ENCODE measurements around the gene DHRS11. TPM values are rescaled to one million over a fixed set of nuclear protein-coding genes. Genes with fewer than 3 reads are reported as not detected.

The DHRS11 gene
- total and polyA plus RNA-seq, 2 experiments from 2014 or later: 23.4 to 36.7 TPM

DNA sequence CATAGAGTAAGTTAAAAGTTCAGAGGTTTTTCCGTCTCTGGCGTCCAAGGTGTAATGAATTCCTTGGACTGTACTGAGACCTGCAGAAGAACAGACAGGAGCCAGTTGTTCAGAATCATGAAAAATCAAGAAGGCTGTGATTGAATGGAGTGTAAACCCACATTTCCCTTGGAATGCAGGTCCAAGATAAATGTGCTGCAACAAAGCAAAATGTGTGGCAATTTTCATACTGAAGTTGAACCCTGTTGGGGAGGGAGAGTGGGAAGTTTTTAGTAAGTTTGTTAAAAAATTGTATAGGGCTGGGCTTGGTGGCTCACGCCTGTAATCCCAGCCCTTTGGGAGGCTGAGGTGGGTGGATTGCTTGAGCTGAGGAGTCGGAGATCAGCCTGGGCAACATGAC, 25.6 kb upstream of the DHRS11 start (continued):
- TF ChIP-seq, protein P1, sequence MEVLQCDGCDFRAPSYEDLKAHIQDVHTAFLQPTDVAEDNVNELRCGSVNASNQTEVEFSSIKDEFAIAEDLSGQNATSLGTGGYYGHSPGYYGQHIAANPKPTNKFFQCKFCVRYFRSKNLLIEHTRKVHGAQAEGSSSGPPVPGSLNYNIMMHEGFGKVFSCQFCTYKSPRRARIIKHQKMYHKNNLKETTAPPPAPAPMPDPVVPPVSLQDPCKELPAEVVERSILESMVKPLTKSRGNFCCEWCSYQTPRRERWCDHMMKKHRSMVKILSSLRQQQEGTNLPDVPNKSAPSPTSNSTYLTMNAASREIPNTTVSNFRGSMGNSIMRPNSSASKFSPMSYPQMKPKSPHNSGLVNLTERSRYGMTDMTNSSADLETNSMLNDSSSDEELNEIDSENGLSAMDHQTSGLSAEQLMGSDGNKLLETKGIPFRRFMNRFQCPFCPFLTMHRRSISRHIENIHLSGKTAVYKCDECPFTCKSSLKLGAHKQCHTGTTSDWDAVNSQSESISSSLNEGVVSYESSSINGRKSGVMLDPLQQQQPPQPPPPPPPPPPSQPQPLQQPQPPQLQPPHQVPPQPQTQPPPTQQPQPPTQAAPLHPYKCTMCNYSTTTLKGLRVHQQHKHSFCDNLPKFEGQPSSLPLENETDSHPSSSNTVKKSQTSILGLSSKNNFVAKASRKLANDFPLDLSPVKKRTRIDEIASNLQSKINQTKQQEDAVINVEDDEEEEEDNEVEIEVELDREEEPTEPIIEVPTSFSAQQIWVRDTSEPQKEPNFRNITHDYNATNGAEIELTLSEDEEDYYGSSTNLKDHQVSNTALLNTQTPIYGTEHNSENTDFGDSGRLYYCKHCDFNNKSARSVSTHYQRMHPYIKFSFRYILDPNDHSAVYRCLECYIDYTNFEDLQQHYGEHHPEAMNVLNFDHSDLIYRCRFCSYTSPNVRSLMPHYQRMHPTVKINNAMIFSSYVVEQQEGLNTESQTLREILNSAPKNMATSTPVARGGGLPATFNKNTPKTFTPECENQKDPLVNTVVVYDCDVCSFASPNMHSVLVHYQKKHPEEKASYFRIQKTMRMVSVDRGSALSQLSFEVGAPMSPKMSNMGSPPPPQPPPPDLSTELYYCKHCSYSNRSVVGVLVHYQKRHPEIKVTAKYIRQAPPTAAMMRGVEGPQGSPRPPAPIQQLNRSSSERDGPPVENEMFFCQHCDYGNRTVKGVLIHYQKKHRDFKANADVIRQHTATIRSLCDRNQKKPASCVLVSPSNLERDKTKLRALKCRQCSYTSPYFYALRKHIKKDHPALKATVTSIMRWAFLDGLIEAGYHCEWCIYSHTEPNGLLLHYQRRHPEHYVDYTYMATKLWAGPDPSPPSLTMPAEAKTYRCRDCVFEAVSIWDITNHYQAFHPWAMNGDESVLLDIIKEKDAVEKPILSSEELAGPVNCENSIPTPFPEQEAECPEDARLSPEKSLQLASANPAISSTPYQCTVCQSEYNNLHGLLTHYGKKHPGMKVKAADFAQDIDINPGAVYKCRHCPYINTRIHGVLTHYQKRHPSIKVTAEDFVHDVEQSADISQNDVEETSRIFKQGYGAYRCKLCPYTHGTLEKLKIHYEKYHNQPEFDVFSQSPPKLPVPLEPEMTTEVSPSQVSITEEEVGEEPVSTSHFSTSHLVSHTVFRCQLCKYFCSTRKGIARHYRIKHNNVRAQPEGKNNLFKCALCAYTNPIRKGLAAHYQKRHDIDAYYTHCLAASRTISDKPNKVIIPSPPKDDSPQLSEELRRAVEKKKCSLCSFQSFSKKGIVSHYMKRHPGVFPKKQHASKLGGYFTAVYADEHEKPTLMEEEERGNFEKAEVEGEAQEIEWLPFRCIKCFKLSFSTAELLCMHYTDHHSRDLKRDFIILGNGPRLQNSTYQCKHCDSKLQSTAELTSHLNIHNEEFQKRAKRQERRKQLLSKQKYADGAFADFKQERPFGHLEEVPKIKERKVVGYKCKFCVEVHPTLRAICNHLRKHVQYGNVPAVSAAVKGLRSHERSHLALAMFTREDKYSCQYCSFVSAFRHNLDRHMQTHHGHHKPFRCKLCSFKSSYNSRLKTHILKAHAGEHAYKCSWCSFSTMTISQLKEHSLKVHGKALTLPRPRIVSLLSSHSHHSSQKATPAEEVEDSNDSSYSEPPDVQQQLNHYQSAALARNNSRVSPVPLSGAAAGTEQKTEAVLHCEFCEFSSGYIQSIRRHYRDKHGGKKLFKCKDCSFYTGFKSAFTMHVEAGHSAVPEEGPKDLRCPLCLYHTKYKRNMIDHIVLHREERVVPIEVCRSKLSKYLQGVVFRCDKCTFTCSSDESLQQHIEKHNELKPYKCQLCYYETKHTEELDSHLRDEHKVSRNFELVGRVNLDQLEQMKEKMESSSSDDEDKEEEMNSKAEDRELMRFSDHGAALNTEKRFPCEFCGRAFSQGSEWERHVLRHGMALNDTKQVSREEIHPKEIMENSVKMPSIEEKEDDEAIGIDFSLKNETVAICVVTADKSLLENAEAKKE (CRISPR knock-in tag; IDR thresholded peaks at IDR 0.05): no peak
- TF ChIP-seq EZH2phosphoT487 (IDR thresholded peaks at IDR 0.05; ENCODE audit: unreplicated experiment) (no peak), EZH2 (IDR thresholded peaks at IDR 0.05; ENCODE audit: low read depth, unreplicated experiment) (no peak), CREB1 (CRISPR knock-in tag; IDR thresholded peaks at IDR 0.05; ENCODE audit: low read depth) (no peak), ZNF331 (CRISPR knock-in tag; IDR thresholded peaks at IDR 0.05; ENCODE audit: low read depth) (no peak), JUNB (IDR thresholded peaks at IDR 0.05; ENCODE audit: unreplicated experiment) (no peak)
- TF ChIP-seq, protein P2, sequence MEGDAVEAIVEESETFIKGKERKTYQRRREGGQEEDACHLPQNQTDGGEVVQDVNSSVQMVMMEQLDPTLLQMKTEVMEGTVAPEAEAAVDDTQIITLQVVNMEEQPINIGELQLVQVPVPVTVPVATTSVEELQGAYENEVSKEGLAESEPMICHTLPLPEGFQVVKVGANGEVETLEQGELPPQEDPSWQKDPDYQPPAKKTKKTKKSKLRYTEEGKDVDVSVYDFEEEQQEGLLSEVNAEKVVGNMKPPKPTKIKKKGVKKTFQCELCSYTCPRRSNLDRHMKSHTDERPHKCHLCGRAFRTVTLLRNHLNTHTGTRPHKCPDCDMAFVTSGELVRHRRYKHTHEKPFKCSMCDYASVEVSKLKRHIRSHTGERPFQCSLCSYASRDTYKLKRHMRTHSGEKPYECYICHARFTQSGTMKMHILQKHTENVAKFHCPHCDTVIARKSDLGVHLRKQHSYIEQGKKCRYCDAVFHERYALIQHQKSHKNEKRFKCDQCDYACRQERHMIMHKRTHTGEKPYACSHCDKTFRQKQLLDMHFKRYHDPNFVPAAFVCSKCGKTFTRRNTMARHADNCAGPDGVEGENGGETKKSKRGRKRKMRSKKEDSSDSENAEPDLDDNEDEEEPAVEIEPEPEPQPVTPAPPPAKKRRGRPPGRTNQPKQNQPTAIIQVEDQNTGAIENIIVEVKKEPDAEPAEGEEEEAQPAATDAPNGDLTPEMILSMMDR (conservative IDR thresholded peaks at IDR 0.05; ENCODE audit: low read depth in 2 of 2): no peak
- TF ChIP-seq, protein P3, sequence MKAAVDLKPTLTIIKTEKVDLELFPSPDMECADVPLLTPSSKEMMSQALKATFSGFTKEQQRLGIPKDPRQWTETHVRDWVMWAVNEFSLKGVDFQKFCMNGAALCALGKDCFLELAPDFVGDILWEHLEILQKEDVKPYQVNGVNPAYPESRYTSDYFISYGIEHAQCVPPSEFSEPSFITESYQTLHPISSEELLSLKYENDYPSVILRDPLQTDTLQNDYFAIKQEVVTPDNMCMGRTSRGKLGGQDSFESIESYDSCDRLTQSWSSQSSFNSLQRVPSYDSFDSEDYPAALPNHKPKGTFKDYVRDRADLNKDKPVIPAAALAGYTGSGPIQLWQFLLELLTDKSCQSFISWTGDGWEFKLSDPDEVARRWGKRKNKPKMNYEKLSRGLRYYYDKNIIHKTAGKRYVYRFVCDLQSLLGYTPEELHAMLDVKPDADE (IDR thresholded peaks at IDR 0.05): no peak
